Hindlimb muscle (tissue), 1 donor: ENCODE measurements around the gene CFAP251. TPM values are rescaled to one million over a fixed set of nuclear protein-coding genes. Genes with fewer than 3 reads are reported as not detected.

ENCODE experiments used
- DNase-seq: peaks from one replicate; pipeline ENCODE4 v3.0.0-alpha.2; 2013
- polyA plus RNA-seq: library from polyadenylated mRNA; unstranded; fragments of 120-200 nt; gene quantifications from one replicate; pipeline ENCODE4 v1.2.1, GENCODE V29; 2013; ENCODE audit not compliant: insufficient read length

CFAP251 gene
- polyA plus RNA-seq, 1 donor = 1.3 TPM

GRCh38 chr12:121949648-121950397 lies 31.4 kb downstream of the CFAP251 start:
- no peak for DNase-seq

- DNase-seq = no peak
These were observed 34.8 kb downstream of the CFAP251 start for GRCh38 chr12:121953117-121953692.

- DNase-seq = no peak
These were observed 35.3 kb downstream of the CFAP251 start for GRCh38 chr12:121953695-121954094.

- DNase-seq = no peak
These were observed 37.2 kb downstream of the CFAP251 start for GRCh38 chr12:121955258-121956237.

- DNase-seq = no peak
These were observed 39.6 kb downstream of the CFAP251 start for GRCh38 chr12:121957861-121958515.

- DNase-seq = no peak
These were observed 40.3 kb downstream of the CFAP251 start for GRCh38 chr12:121958541-121959240.

- DNase-seq = no peak
These were observed 42.1 kb downstream of the CFAP251 start for GRCh38 chr12:121960541-121960940.

GRCh38 chr12:121961195-121961879 lies 42.9 kb downstream of the CFAP251 start:
- DNase-seq = no peak

GRCh38 chr12:121963341-121964018 lies 45.1 kb downstream of the CFAP251 start:
- DNase-seq = no peak

- DNase-seq = no peak
These were observed 46.6 kb downstream of the CFAP251 start for GRCh38 chr12:121964813-121965643.

GRCh38 chr12:121966959-121967358 lies 48.6 kb downstream of the CFAP251 start:
- DNase-seq = no peak

- DNase-seq = no peak
These were observed 50.5 kb downstream of the CFAP251 start for GRCh38 chr12:121968876-121969275.

GRCh38 chr12:121969726-121970125 lies 51.3 kb downstream of the CFAP251 start:
- no peak for DNase-seq

GRCh38 chr12:121970581-121971300 lies 52.3 kb downstream of the CFAP251 start:
- DNase-seq = no peak

GRCh38 chr12:121974026-121974985 lies 55.9 kb downstream of the CFAP251 start:
- no peak for DNase-seq

- DNase-seq = no peak
These were observed 56.6 kb downstream of the CFAP251 start for GRCh38 chr12:121975021-121975420.

- no peak for DNase-seq
These were observed 58.6 kb downstream of the CFAP251 start for GRCh38 chr12:121976950-121977349.
